HG02759 (cell line): ENCODE results near the gene DNAI1.
"Not testable (repeated sequence)": the region's sequence is repeated elsewhere in the genome, so short reads cannot be mapped to it uniquely, and the experiment has no call there.

Experiments used
- ATAC-seq: cut with Tn5 transposase; IDR thresholded peaks from one replicate; pipeline ENCODE4 v1.9.1; 2021; ENCODE audit warnings: mild to moderate bottlenecking, moderate library complexity; ENCODE audit not compliant: unreplicated experiment

DNAI1 gene

GRCh38 chr9:34450644-34451043 lies 8.0 kb upstream of the DNAI1 start:
- ATAC-seq = no peak

GRCh38 chr9:34451135-34451534 lies 7.5 kb upstream of the DNAI1 start:
- no peak for ATAC-seq

- ATAC-seq = no peak
Measured at GRCh38 chr9:34451545-34451944, 7.1 kb upstream of the DNAI1 start.

GRCh38 chr9:34452568-34452967 lies 6.0 kb upstream of the DNAI1 start:
- ATAC-seq = no peak

- ATAC-seq = no peak
Measured at GRCh38 chr9:34454571-34455065, 4.0 kb upstream of the DNAI1 start.

- no peak for ATAC-seq
Measured at GRCh38 chr9:34456151-34456550, 2.5 kb upstream of the DNAI1 start.

GRCh38 chr9:34456746-34457145 lies 1.9 kb upstream of the DNAI1 start:
- ATAC-seq = no peak

GRCh38 chr9:34457266-34458012 lies 1.2 kb upstream of the DNAI1 start:
- no peak for ATAC-seq

GRCh38 chr9:34458959-34459340 lies 345 bp downstream of the DNAI1 start:
- ATAC-seq = no peak

GRCh38 chr9:34459356-34459755 lies 751 bp downstream of the DNAI1 start:
- ATAC-seq = no peak

- no peak for ATAC-seq
Measured at GRCh38 chr9:34459941-34460340, 1.3 kb downstream of the DNAI1 start.

- no peak for ATAC-seq
Measured at GRCh38 chr9:34463098-34463900, 4.7 kb downstream of the DNAI1 start.

GRCh38 chr9:34463901-34464232 lies 5.3 kb downstream of the DNAI1 start:
- ATAC-seq = no peak

- ATAC-seq = no peak
Measured at GRCh38 chr9:34464571-34464970, 6.0 kb downstream of the DNAI1 start.

GRCh38 chr9:34465468-34465867 lies 6.9 kb downstream of the DNAI1 start:
- no peak for ATAC-seq

- no peak for ATAC-seq
Measured at GRCh38 chr9:34475097-34475496, 16.5 kb downstream of the DNAI1 start.

- ATAC-seq = no peak
Measured at GRCh38 chr9:34477541-34477940, 18.9 kb downstream of the DNAI1 start.

- no peak for ATAC-seq
Measured at GRCh38 chr9:34479431-34479866, 20.8 kb downstream of the DNAI1 start.

- not testable (repeated sequence) for ATAC-seq
Measured at GRCh38 chr9:34481620-34482019, 23.0 kb downstream of the DNAI1 start.

- ATAC-seq = not testable (repeated sequence)
Measured at GRCh38 chr9:34482746-34483145, 24.1 kb downstream of the DNAI1 start.

GRCh38 chr9:34484678-34485077 lies 26.1 kb downstream of the DNAI1 start:
- no peak for ATAC-seq

- no peak for ATAC-seq
Measured at GRCh38 chr9:34485822-34486221, 27.2 kb downstream of the DNAI1 start.
